NOMO-1 (cell line): ENCODE results near the gene KCNAB1.
"Not testable (repeated sequence)": the region's sequence is repeated elsewhere in the genome, so short reads cannot be mapped to it uniquely, and the experiment has no call there.

Experiments used
- DNase-seq, 2 experiments: peaks; one replicate each; lab custom pipeline; 2025; ENCODE audit not compliant: unreplicated experiment in 2 of 2; lab: John Stamatoyannopoulos, UW

The KCNAB1 gene

GRCh38 chr3:156214676-156215075 lies 94.3 kb downstream of the KCNAB1 start:
- DNase-seq = no peak

GRCh38 chr3:156215751-156216150 lies 95.4 kb downstream of the KCNAB1 start:
- DNase-seq = no peak

- no peak for DNase-seq
These were observed 95.8 kb downstream of the KCNAB1 start for GRCh38 chr3:156216216-156216615.

GRCh38 chr3:156216852-156217251 lies 96.5 kb downstream of the KCNAB1 start:
- DNase-seq = no peak

- no peak for DNase-seq
These were observed 97.4 kb downstream of the KCNAB1 start for GRCh38 chr3:156217674-156218352.

GRCh38 chr3:156218353-156218744 lies 98.0 kb downstream of the KCNAB1 start:
- no peak for DNase-seq

GRCh38 chr3:156222381-156222780 lies 102.0 kb downstream of the KCNAB1 start:
- not testable (repeated sequence) for DNase-seq

- not testable (repeated sequence) for DNase-seq
These were observed 103.7 kb downstream of the KCNAB1 start for GRCh38 chr3:156224046-156224445.

- no peak for DNase-seq
These were observed 106.5 kb downstream of the KCNAB1 start for GRCh38 chr3:156226676-156227420.

- DNase-seq = no peak
These were observed 107.3 kb downstream of the KCNAB1 start for GRCh38 chr3:156227704-156228103.

GRCh38 chr3:156230278-156230900 lies 110.0 kb downstream of the KCNAB1 start:
- no peak for DNase-seq

GRCh38 chr3:156231221-156231620 lies 110.8 kb downstream of the KCNAB1 start:
- DNase-seq = not testable (repeated sequence)

- DNase-seq = no peak
These were observed 113.5 kb downstream of the KCNAB1 start for GRCh38 chr3:156233876-156234275.

- no peak for DNase-seq
These were observed 116.3 kb downstream of the KCNAB1 start for GRCh38 chr3:156236556-156237260.

- DNase-seq = no peak
These were observed 120.3 kb downstream of the KCNAB1 start for GRCh38 chr3:156240642-156241041.

GRCh38 chr3:156246961-156247725 lies 126.8 kb downstream of the KCNAB1 start:
- no peak for DNase-seq

GRCh38 chr3:156250550-156250949 lies 130.2 kb downstream of the KCNAB1 start:
- no peak for DNase-seq

- DNase-seq = no peak
These were observed 131.0 kb downstream of the KCNAB1 start for GRCh38 chr3:156251424-156251823.

GRCh38 chr3:156252656-156253055 lies 132.3 kb downstream of the KCNAB1 start:
- no peak for DNase-seq

GRCh38 chr3:156253150-156253549 lies 132.8 kb downstream of the KCNAB1 start:
- DNase-seq = no peak
